ENCODE measurements around the gene TBC1D5.

The TBC1D5 gene

DNA sequence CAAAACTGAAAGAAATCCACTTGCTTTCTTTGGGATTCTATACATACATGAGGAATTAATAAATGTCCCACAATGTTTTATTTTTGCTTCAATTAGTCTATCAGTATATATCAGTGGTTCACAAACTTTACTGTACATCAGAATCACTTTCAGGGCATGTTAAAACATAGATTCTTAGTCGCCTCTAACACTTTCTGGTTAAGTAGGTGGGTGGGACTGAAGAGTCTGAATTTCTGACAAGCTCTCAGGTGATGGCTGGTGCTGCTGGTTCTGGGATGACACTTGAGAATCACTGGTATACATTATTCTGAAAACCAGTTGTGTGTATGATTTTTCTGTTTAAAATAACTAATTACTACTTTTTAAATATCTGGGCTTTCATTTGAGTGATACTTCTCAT lies 393.3 kb downstream of the TBC1D5 start:
- no peak for DNase-seq (ENCODE audit: low spot score)

GRCh38 chr3:17342119-17342518 lies 400.3 kb downstream of the TBC1D5 start:
- DNase-seq (ENCODE audit: low spot score) = no peak

DNA sequence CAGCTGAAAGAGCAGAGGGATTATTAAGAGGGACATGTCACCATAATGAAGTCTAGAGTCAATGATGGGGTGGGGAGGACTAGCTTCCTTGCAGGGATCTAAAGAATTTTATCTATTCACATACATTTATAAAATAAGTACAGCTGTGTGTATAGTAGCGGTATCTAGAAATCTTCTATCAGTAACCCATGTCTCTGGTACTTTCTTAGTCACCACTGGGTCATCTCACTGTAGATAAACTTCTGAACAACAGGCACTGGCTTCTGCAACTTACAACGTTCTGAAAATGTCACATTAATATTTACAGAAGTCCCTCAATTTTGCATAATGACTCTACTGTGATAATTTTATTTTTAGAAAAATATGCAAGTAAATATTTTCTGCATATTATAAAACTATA lies 401.7 kb downstream of the TBC1D5 start:
- no peak for DNase-seq (ENCODE audit: low spot score)

- no peak for DNase-seq (ENCODE audit: low spot score)
Observed at GRCh38 chr3:17340261-17340660, 402.2 kb downstream of the TBC1D5 start.

GRCh38 chr3:17339132-17339575 lies 403.3 kb downstream of the TBC1D5 start:
- DNase-seq (ENCODE audit: low spot score) = no peak

GRCh38 chr3:17336291-17336690 lies 406.1 kb downstream of the TBC1D5 start:
- DNase-seq (ENCODE audit: low spot score) = no peak

DNA sequence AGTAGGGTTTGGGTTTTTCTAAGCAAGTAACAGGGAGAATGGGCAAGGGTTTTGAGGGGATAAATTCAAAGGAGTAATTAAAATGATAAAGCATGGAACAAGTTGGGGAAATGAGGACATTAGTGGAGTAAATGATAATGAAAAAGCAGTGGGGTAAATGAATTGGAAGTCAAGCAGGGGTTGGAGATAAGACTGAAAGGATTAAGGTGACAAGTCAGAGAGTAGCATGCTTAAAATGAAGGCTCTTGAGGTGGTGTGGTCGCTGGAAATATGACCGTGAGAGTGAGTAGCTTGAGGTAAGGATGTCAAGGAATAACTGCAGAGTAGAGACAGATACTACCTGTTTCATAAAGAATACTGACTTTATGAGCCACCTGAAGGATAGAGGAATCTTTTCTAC lies 408.5 kb downstream of the TBC1D5 start:
- DNase-seq (ENCODE audit: low spot score) = no peak

- no peak for DNase-seq (ENCODE audit: low spot score)
Observed at GRCh38 chr3:17333446-17333845, 409.0 kb downstream of the TBC1D5 start.

GRCh38 chr3:17330660-17331059 lies 411.8 kb downstream of the TBC1D5 start:
- DNase-seq (ENCODE audit: low spot score) = no peak

- DNase-seq (ENCODE audit: low spot score) = no peak
Observed at GRCh38 chr3:17329927-17330326, 412.5 kb downstream of the TBC1D5 start.

GRCh38 chr3:17322106-17322793 lies 420.2 kb downstream of the TBC1D5 start:
- no peak for DNase-seq (ENCODE audit: low spot score)

DNA sequence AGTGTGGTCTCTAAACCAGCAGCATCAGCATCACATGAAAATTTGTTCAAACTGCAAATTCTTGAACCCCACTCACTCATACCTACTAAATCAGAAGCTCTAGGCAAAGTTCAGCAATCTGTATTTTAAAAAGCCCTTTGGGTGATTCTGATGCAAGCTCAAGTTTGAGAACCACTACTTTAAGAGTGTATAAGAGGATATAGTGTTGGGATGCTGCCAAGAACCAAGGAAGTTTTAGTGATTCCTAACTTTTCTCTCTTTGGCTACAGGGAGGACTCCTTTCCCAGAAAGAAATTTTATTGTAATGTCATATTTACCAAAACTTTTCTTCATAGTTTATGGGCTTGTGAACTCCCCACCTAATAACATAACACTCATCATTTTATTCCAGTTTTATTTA lies 422.2 kb downstream of the TBC1D5 start:
- DNase-seq (ENCODE audit: low spot score) = no peak

- DNase-seq (ENCODE audit: low spot score) = no peak
Observed at GRCh38 chr3:17315897-17316296, 426.5 kb downstream of the TBC1D5 start.

DNA sequence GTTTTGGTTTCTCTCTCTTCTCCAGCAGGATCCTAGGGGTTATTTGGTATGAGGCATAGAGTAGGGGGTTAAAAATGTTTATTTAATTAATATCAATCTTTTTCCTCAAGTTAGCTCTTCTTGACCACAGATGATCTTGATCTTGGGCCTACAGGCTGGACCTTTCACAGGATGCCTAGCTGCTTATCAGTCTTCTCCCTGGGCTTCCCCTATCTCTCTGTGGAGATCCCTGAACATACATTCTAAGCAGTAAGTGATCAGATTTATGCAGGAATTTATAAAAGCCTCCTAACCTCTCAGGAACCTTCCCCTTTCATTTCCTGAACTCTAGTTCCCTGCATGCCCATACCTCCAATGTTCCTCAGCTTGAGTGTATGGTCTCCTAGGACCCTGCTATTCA lies 428.3 kb downstream of the TBC1D5 start:
- DNase-seq (ENCODE audit: low spot score) = no peak

DNA sequence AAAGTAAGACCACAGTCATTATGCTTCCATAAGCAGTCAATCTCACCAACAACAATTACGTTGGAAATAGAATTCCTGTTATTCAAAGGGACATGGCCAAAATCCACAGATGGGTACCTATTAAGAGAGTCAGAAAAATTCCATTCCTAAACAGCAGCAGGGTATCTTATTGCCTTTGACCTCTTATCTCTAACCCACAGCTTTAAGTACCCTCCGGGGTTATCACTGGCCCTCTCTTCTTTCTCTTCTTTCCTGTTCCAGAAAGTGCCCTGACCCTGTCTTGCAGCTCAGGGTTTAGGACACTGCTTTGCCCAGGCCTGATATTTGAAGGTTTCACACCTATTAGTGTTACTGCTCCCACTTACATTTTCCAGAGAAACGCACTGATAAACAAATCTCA lies 428.7 kb downstream of the TBC1D5 start:
- no peak for DNase-seq (ENCODE audit: low spot score)

DNA sequence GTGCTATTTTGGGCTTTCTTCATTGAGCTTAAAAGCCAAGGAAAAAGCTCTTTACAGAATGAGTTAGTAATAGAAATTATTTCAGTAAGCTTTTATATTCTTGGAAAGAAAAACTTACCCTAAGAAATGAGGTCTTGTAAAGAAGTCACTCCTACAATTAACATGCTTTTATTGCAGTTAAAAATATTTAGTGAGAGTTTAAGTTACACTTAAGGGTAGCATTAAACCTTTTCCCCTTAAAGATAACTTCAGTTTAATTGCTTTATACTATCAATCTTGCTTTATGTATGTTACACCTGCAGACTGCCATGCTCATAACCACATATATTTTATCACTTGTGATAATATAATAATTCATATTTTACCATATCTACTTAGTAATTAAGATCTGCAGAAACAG lies 431.4 kb downstream of the TBC1D5 start:
- no peak for DNase-seq (ENCODE audit: low spot score)

GRCh38 chr3:17307887-17308286 lies 434.5 kb downstream of the TBC1D5 start:
- no peak for DNase-seq (ENCODE audit: low spot score)

DNA sequence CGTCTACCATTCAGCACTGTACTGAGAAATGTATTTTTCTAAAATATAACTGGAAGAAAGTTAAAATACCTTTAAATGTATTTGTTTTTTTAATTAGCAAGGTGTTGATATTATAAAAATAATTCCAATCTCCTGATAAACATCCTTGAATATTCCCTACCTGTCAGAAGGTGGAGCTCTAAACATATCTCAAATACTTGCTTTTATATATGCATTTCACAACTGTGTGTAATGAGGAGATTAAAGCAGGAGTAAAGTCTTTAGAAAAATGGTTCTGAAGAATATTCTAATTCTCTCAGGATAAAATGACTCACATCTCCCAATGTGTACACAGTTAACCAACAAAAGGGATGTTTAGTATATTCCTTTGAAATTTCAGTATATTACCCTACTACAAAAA lies 434.9 kb downstream of the TBC1D5 start:
- DNase-seq (ENCODE audit: low spot score) = no peak

GRCh38 chr3:17304969-17305368 lies 437.5 kb downstream of the TBC1D5 start:
- no peak for DNase-seq (ENCODE audit: low spot score)

DNA sequence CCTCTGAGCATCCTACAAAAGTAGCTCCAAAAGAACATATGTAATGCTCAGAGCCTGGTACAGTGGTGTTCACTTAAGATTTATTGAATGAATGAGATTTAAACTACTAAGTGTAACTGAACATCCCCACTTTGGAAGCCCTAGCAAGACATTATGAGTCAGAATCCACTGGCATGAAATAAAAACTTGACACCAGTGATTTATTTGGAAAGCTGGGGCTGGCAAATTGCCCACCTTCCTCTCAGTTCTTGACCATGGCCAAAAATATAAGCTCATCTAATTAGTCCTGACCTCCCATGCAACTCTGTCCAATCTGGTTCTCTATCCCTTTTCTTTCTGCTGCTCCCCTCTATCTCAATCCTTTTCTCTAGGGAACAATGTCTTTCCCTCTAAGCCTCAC lies 439.7 kb downstream of the TBC1D5 start:
- DNase-seq (ENCODE audit: low spot score) = no peak

DNA sequence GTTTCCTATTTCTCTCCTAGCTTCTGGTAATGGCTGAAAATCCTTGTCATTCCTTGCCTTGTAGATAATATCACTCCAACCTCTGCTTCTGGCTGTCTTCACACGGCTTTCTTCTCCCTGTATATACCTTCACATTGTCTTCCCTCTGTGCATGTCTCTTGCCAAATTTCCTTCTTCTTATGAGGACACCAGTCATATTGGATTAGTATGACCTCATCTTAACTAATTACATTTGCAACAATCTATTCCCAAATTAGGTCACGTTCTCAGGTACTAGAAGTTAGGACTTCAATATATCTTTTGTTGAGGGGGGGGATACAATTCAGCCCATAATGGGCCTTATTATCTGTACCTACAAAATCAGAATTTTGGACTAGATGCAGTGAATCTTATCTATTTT lies 440.3 kb downstream of the TBC1D5 start:
- no peak for DNase-seq (ENCODE audit: low spot score)

- no peak for DNase-seq (ENCODE audit: low spot score)
Observed at GRCh38 chr3:17301271-17301670, 441.2 kb downstream of the TBC1D5 start.

GRCh38 chr3:17300441-17300840 lies 442.0 kb downstream of the TBC1D5 start:
- DNase-seq (ENCODE audit: low spot score) = no peak

DNA sequence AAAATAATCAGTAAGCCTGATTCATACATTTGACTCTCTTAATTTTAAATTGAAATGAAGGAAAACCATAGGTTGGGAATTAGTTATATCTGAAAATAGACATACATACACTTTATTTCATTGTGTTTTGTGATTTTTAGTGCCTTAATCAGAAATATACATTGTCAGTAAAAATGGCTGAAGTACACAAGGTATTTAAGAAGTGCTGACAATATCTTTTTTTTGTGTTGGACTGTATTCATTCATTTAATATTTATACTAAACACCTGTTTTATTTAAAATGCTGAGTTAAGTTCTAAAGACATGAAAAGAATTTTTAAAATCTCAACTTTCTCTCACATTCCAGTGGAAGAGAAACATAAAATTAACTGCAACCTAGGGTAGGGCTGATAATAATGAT lies 444.4 kb downstream of the TBC1D5 start:
- no peak for DNase-seq (ENCODE audit: low spot score)

GRCh38 chr3:17292556-17292955 lies 449.9 kb downstream of the TBC1D5 start:
- no peak for DNase-seq (ENCODE audit: low spot score)
